ENCODE results near the gene KIF26B.

KIF26B gene

DNA sequence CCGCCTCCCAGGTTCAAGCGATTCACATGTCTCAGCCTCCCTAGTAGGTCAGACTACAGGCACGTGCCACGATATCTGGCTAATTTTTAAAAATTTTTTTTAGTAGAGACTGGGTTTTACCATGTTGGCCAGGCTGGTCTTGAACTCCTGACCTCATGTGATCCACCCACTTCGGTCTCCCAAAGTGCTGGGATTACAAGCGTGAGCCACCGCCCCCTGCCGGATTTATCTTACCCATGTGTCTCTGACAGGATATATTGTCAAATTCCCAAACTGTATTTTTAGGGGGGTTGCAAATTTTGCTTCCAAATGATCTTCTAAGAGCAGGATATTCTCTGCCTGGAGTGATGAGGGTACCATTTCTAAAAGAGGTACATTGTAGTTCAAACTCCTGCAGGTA is 74.3 kb downstream of the KIF26B start:
- Histone ChIP-seq H4K20me1 (ENCODE audit: insufficient read depth, low read length) (no peaks in the 10 kb centered on the region), H3K27ac (ENCODE audit: low read length) (no peak overlapping the region), H2AFZ (ENCODE audit: low read length) (no peak overlapping the region), H3K9me3 (replicated peaks; ENCODE audit: insufficient read depth, low read length) (no peaks in the 10 kb centered on the region), H3F3A (ENCODE audit: insufficient read depth, low read length) (no peaks in the 10 kb centered on the region), H3K4me3 (ENCODE audit: low read length) (no peak overlapping the region), H3K9ac (ENCODE audit: low read length) (no peak overlapping the region), H3K4me1 (ENCODE audit: low read length) (no peaks in the 10 kb centered on the region), H3K4me2 (ENCODE audit: low read depth, low read length) (no peak overlapping the region), H3K79me2 (ENCODE audit: low read length) (no peaks in the 10 kb centered on the region), H3K9me2 (replicated peaks; ENCODE audit: insufficient read depth, low read length) (no peaks in the 10 kb centered on the region), H3K36me3 (replicated peaks; ENCODE audit: insufficient read depth, low read length) (no peaks in the 10 kb centered on the region), H3K27me3 (replicated peaks; ENCODE audit: insufficient read depth, low read length) (no peaks in the 10 kb centered on the region)
- TF ChIP-seq EZH2 (optimal IDR thresholded peaks at IDR 0.05; ENCODE audit: low read depth, low read length) = no peak
- no peak for DNase-seq

DNA sequence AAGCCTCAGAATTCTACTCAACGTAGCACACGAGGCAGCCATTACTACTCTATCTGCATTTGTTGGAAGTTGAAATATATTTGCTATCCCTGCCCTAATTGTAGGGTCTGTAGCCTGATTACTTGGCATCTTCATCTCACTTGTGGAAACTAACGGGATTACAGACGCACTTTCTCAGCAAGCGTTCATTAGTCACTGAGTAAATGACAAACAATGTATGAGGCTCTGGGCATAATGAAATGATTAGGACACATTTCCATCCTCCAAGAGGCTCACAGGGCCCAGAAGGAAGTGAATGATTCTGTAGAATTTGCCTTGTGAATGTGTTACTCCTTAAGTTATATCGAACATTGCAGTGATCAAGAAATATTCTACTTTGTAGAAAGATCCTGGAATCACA is 78.1 kb downstream of the KIF26B start:
- Histone ChIP-seq H3K79me2 (ENCODE audit: low read length) (no peaks in the 10 kb centered on the region), H3K4me1 (ENCODE audit: low read length) (no peaks in the 10 kb centered on the region), H3K9me3 (replicated peaks; ENCODE audit: insufficient read depth, low read length) (no peaks in the 10 kb centered on the region), H3F3A (ENCODE audit: insufficient read depth, low read length) (no peaks in the 10 kb centered on the region), H3K27ac (ENCODE audit: low read length) (no peak overlapping the region), H3K36me3 (replicated peaks; ENCODE audit: insufficient read depth, low read length) (no peaks in the 10 kb centered on the region), H3K4me3 (ENCODE audit: low read length) (no peak overlapping the region), H2AFZ (ENCODE audit: low read length) (no peak overlapping the region), H3K9me2 (replicated peaks; ENCODE audit: insufficient read depth, low read length) (no peaks in the 10 kb centered on the region), H3K27me3 (replicated peaks; ENCODE audit: insufficient read depth, low read length) (no peaks in the 10 kb centered on the region), H3K4me2 (ENCODE audit: low read depth, low read length) (no peak overlapping the region), H3K9ac (ENCODE audit: low read length) (no peak overlapping the region), H4K20me1 (ENCODE audit: insufficient read depth, low read length) (no peaks in the 10 kb centered on the region)
- TF ChIP-seq EZH2 (optimal IDR thresholded peaks at IDR 0.05; ENCODE audit: low read depth, low read length) = no peak
- no peak for TF ChIP-seq EZH2phosphoT487 (IDR thresholded peaks at IDR 0.05; ENCODE audit: low read length)
- TF ChIP-seq, protein P1, sequence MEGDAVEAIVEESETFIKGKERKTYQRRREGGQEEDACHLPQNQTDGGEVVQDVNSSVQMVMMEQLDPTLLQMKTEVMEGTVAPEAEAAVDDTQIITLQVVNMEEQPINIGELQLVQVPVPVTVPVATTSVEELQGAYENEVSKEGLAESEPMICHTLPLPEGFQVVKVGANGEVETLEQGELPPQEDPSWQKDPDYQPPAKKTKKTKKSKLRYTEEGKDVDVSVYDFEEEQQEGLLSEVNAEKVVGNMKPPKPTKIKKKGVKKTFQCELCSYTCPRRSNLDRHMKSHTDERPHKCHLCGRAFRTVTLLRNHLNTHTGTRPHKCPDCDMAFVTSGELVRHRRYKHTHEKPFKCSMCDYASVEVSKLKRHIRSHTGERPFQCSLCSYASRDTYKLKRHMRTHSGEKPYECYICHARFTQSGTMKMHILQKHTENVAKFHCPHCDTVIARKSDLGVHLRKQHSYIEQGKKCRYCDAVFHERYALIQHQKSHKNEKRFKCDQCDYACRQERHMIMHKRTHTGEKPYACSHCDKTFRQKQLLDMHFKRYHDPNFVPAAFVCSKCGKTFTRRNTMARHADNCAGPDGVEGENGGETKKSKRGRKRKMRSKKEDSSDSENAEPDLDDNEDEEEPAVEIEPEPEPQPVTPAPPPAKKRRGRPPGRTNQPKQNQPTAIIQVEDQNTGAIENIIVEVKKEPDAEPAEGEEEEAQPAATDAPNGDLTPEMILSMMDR (IDR thresholded peaks at IDR 0.05; ENCODE audit: low read length) = no peak
- no peak for DNase-seq

DNA sequence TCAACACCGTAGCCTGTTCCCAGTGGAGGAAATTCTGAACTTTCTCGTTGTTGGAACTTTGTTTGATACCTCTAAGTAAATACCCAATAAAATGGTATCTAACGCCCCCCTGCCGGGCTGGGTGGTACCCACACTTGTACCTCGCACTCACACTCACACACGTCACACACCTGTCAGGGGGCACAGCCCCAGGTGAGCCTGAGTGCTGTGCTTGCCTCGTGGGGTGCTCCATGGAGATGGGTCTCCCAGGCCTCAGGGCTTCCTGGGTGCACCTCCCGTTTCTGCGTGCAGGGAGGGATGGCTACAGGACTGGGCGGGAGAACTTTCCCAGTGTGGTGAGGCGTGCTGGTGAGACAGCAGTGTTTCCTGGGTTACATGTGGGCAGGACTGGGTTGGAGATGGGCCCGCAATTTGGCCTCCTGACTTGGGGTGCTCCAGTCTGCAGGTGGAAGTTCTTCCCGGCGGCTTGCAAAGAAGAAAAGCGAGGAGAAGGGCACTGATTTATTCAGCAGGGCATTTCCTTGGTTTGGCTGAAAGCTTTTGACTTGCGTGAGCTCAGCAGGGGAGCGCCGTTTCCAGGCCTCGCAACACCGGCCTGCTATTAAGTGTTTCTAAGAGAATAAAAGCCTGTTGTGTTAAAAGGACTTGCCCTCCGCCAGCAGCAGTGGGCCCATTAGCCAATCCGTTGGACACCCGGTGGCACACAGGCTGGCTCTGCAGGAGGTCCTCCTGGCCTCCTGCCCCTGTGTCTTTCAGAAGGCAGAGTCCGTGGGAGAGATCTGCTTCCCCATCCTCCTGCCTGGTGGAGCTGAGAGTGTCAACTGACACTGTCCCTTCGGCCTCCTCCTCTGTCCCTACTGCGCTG is 79.7 kb downstream of the KIF26B start:
- Histone ChIP-seq H3K9me3 (replicated peaks; ENCODE audit: insufficient read depth, low read length) (no peaks in the 10 kb centered on the region), H3K27me3 (replicated peaks; ENCODE audit: insufficient read depth, low read length) (no peaks in the 10 kb centered on the region), H2AFZ (ENCODE audit: low read length) (no peak overlapping the region), H3K4me2 (ENCODE audit: low read depth, low read length) (no peak overlapping the region), H3K4me1 (ENCODE audit: low read length) (no peaks in the 10 kb centered on the region), H3K36me3 (replicated peaks; ENCODE audit: insufficient read depth, low read length) (no peaks in the 10 kb centered on the region), H3F3A (ENCODE audit: insufficient read depth, low read length) (no peaks in the 10 kb centered on the region), H3K9me2 (replicated peaks; ENCODE audit: insufficient read depth, low read length) (no peaks in the 10 kb centered on the region), H4K20me1 (ENCODE audit: insufficient read depth, low read length) (no peaks in the 10 kb centered on the region), H3K4me3 (ENCODE audit: low read length) (no peak overlapping the region), H3K79me2 (ENCODE audit: low read length) (no peaks in the 10 kb centered on the region), H3K9ac (ENCODE audit: low read length) (no peak overlapping the region), H3K27ac (ENCODE audit: low read length) (no peak overlapping the region)
- no peak for TF ChIP-seq EZH2 (optimal IDR thresholded peaks at IDR 0.05; ENCODE audit: low read depth, low read length)
- TF ChIP-seq EZH2phosphoT487 (IDR thresholded peaks at IDR 0.05; ENCODE audit: low read length) = no peak
- TF ChIP-seq, protein P1 (IDR thresholded peaks at IDR 0.05; ENCODE audit: low read length) = no peak
- DNase-seq = no peak

DNA sequence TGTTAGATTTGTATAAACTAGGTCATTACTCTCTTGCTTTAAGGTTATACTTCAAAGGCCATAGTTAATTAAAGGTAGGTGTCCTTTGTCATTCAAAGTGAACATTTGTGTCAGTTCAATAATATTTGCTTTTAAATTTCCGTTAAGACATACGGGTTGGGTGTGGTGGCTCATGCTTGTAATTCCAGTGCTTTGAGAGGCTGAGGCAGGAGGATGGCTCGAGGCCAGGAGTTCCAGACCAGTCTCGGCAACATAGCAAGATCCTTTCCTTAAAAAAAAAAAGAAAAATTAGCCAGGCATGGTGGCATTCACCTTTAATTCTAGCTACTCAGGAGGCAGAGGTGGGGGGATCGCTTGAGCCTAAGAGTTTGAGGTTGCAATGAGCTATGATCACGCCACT is 80.4 kb downstream of the KIF26B start:
- Histone ChIP-seq H3K9me3 (replicated peaks; ENCODE audit: insufficient read depth, low read length) (no peaks in the 10 kb centered on the region), H3K4me2 (ENCODE audit: low read depth, low read length) (no peak overlapping the region), H4K20me1 (ENCODE audit: insufficient read depth, low read length) (no peaks in the 10 kb centered on the region), H3K36me3 (replicated peaks; ENCODE audit: insufficient read depth, low read length) (no peaks in the 10 kb centered on the region), H2AFZ (ENCODE audit: low read length) (no peak overlapping the region), H3K9me2 (replicated peaks; ENCODE audit: insufficient read depth, low read length) (no peaks in the 10 kb centered on the region), H3F3A (ENCODE audit: insufficient read depth, low read length) (no peaks in the 10 kb centered on the region), H3K79me2 (ENCODE audit: low read length) (no peaks in the 10 kb centered on the region), H3K27me3 (replicated peaks; ENCODE audit: insufficient read depth, low read length) (no peaks in the 10 kb centered on the region), H3K9ac (ENCODE audit: low read length) (no peak overlapping the region), H3K4me3 (ENCODE audit: low read length) (no peak overlapping the region), H3K4me1 (ENCODE audit: low read length) (no peaks in the 10 kb centered on the region), H3K27ac (ENCODE audit: low read length) (no peak overlapping the region)
- TF ChIP-seq EZH2 (optimal IDR thresholded peaks at IDR 0.05; ENCODE audit: low read depth, low read length) = no peak
- no peak for TF ChIP-seq EZH2phosphoT487 (IDR thresholded peaks at IDR 0.05; ENCODE audit: low read length)
- TF ChIP-seq, protein P1 (IDR thresholded peaks at IDR 0.05; ENCODE audit: low read length) = no peak
- DNase-seq = no peak

Measured in MM.1S (cell line).